Omental fat pad (tissue), 4 donors: Measurements from ENCODE around the gene DGKB. TPM values are rescaled to one million over a fixed set of nuclear protein-coding genes. Genes with fewer than 3 reads are reported as not detected.

ENCODE experiments used
- ATAC-seq: fragments of 150-250 bp; one replicate; pipeline ENCODE4 v1.9.1; 2016; ENCODE audit warnings: mild to moderate bottlenecking, moderate library complexity; ENCODE audit not compliant: low FRiP score
- DNase-seq: peaks from one replicate; pipeline ENCODE4 v3.0.0-alpha.2; 2019; ENCODE audit warnings: low spot score
- CTCF ChIP-seq, 3 donors: fragments of 450-650 bp; IDR thresholded peaks; one replicate each; pipeline ENCODE4 v1.5.1; 2016 to 2017; ENCODE audit warnings: antibody characterized with exemption in 3 of 3, mild to moderate bottlenecking in 3 of 3, moderate library complexity in 2 of 3
- total RNA-seq, 4 donors: library from RNA; depleted of rRNA; stranded (reverse); fragments of >200 nt; gene quantifications; one replicate each; pipeline ENCODE4 v1.1.0, GENCODE V29; 2016

The DGKB gene
- total RNA-seq, 4 donors from 2014 or later: 0.12 to 2.8 TPM; not detected in 2

GRCh38 chr7:14389181-14389591 lies 513.4 kb downstream of the DGKB start:
- DNase-seq (no peak), ATAC-seq (no peak)
- no peak for TF ChIP-seq CTCF (IDR thresholded peaks at IDR 0.05)

GRCh38 chr7:14385074-14385473 lies 517.5 kb downstream of the DGKB start:
- DNase-seq (no peak), ATAC-seq (no peak)
- TF ChIP-seq CTCF (IDR thresholded peaks at IDR 0.05): no peak

- DNase-seq (no peak), ATAC-seq (no peak)
- TF ChIP-seq CTCF (IDR thresholded peaks at IDR 0.05): no peak
Measured at GRCh38 chr7:14381936-14382335, 520.6 kb downstream of the DGKB start.

- ATAC-seq (peak; percentile 68), DNase-seq (no peak)
- no peak for TF ChIP-seq CTCF (IDR thresholded peaks at IDR 0.05)
Measured at GRCh38 chr7:14381306-14381705, 521.2 kb downstream of the DGKB start.

GRCh38 chr7:14380881-14381280 lies 521.7 kb downstream of the DGKB start:
- DNase-seq (no peak), ATAC-seq (no peak)
- TF ChIP-seq CTCF (IDR thresholded peaks at IDR 0.05): no peak

GRCh38 chr7:14377646-14378266 lies 524.8 kb downstream of the DGKB start:
- no peak for TF ChIP-seq CTCF (IDR thresholded peaks at IDR 0.05)
- DNase-seq (no peak), ATAC-seq (peak; percentile 54)

- TF ChIP-seq CTCF (IDR thresholded peaks at IDR 0.05): no peak
- ATAC-seq: no peak
Measured at GRCh38 chr7:14376711-14377110, 525.8 kb downstream of the DGKB start.

More at GRCh38 chr7:14376711-14377110, 525.8 kb downstream of the DGKB start:
- DNase-seq: no peak
